ENCODE measurements around the gene GREB1.

GREB1 gene

DNA sequence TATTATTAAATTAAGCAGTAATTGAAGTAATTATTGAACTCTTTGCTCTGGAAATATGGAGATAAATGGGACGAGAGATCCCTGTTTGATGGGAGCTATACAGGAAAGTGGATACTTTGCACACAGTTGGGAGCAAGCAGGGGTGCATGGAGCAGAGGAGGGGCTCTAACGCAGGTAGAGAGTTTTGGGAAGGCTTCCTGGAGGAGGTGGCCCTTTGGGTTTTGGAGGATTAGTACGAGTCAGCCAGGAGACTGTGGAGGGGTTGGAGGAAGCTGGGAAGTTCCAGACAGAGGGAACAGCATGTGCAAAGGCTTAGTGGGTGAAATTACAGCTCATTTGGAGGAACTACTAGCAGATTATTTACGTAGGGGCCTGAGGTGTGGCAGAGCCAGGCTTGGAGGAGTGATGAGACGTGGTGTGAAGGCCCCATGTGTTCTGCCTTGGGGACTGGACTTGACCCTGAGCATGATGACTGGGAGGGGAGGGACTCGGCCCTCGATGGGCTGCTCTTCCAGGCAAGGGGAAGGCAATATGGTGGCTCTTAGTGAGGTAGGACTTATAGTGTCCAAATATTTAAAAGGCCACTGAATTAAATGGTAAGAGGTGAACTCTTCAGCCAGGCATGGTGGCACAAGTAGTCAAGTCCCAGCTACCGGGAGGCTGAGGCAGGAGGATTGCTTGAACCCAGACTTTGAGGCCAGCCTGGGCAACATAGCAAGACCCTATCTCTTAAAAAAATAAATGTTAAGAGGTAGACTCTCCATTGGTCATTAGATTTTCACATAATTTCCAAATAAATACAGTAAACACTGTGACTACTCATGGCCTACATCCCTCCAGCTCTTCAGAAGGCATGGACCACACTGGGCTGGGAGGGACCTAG, 30.2 kb downstream of the GREB1 start:
- no peak for DNase-seq

DNA sequence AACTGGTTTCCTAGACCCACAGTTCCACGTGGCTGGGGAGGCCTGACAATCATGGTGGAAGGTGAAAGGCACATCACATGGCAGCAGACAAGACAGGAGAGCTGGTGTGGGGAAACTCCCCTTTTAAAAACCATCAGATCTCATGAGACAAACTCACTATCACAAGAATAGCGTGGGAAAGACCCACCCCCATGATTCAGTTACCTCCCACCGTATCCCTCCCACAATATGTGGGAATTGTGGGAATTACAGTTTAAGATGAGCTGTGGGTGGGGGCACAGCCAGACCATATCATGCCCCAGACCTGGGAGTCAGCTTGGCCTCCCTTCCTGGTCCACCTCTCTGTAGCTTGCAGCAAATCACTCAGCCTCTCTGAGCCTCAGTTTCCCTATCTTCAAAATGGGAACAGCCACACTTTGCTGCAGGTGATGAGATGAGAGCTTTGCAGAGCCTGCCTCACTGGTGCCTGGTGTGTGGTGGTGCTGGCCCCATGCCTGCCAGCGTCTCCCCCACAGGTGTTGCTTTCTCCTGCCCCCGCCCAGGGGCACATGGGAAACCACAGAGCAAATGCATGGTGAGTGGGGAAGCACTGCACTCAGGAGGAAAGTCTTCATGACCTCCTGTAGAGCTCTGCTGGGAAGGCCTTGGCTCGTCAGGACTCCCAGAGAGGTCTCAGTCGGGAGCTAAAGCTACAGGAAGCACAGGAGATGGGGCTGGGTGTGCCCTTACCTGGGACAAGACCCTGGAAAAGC, 31.1 kb downstream of the GREB1 start:
- no peak for DNase-seq

- no peak for DNase-seq
These were observed 32.5 kb downstream of the GREB1 start for GRCh38 chr2:11566383-11566782.

DNA sequence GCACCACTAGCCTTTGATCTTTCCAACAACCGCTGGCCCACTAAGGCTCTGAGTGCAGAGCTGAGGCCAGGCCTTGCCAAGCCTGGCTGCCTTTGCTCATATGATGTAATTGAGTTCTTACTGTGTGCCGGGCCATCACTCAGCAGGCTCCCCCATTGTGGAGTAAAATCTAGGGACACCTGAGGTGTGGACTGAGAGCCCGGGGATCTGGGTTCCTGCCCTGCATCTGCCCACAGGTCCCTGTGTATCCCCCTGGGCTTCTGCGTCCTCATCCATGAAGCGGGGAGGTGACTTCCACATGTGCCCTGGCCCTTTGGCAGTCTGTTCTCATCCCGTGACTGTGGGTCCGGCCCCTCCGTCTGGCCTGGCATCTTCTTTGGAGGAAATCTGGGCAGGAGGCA, 33.8 kb downstream of the GREB1 start:
- DNase-seq, result no peak

- DNase-seq, result no peak
These were observed 34.6 kb downstream of the GREB1 start for GRCh38 chr2:11568436-11568835.

DNA sequence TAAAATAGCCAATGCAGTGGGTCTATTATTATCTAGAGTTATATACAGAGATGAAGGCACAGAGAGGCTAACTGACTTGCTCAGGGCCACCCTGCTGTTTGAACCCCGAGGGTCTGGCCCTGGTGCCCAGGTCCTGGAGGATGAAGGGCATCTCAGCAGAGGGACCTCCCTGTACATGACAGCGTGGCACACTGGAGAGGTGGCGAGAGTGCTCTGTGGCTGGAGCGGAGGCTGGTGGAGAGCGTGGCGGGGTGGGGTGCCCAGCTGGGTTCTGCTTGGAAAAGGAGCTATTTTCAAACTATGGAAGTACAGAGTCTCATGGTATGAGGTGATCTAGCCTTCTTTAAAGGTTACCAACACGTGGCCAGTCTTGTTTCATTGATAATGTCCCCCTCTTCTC, 35.8 kb downstream of the GREB1 start:
- no peak for DNase-seq

DNA sequence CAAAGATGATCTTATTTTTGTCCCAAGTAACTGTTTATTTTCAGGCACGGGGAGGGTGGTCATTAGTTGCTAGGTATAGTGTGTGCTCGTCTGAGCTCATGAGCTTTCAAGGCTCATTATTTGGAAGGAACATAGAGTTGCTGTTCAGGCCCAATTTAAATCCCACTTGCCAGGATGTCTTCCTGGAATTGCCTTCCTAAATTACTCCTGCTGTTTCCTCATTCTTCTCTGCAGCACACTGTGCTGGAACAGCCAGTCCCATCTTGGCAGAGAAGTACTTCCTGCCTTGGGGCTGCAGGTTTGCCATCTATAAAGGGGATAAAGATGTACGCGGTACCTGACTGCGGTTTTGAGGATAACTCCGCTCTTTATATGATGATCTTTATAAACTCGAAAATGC, 37.3 kb downstream of the GREB1 start:
- DNase-seq, result no peak

DNA sequence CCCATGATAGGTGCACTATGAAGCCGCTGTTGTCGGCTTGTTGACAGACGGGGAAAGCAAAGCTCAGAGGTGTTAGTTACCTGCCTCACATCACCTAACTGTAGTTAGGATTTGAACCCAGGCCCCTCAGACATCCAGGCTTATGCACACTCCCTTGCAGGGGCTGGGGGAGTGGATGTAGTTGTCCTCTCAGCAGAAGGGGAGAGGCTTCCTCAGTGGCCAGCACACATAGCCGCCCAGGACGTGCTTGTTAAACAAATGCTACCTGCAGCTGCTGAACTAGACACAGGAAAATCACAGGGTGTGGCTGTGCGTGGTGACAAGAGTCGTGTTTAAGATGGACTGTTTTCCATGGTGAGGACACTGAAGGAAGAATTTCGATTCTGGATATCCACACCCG, 39.2 kb downstream of the GREB1 start:
- no peak for DNase-seq

GRCh38 chr2:11573418-11574175, 39.8 kb downstream of the GREB1 start:
- DNase-seq, result no peak

GRCh38 chr2:11574176-11575046, 40.6 kb downstream of the GREB1 start:
- DNase-seq, result no peak

DNA sequence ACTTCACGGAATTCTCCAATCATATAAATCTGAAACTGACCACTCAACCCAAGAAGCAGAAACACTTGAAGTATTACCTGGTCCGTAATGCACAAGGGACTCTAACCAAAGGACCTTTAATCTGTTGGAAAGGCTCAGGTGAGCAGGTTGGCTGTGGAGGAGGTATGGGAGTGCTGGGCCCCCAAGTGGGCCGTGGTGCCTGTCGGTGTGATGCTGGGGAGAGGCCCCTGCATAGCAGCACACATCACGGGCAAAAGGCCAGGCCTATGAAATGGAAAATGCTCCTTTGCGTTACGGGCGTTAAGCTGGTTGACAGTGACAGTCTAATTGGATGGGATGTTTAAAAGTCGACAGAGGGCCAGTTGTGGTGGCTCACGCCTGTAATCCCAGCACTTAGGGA, 42.6 kb downstream of the GREB1 start:
- DNase-seq, result no peak

- no peak for DNase-seq
These were observed 43.4 kb downstream of the GREB1 start for GRCh38 chr2:11577101-11577883.

GRCh38 chr2:11578081-11578948, 44.5 kb downstream of the GREB1 start:
- DNase-seq, result no peak

- DNase-seq, result no peak
These were observed 45.3 kb downstream of the GREB1 start for GRCh38 chr2:11578986-11579774.

GRCh38 chr2:11579867-11580659, 46.2 kb downstream of the GREB1 start:
- DNase-seq, result no peak

DNA sequence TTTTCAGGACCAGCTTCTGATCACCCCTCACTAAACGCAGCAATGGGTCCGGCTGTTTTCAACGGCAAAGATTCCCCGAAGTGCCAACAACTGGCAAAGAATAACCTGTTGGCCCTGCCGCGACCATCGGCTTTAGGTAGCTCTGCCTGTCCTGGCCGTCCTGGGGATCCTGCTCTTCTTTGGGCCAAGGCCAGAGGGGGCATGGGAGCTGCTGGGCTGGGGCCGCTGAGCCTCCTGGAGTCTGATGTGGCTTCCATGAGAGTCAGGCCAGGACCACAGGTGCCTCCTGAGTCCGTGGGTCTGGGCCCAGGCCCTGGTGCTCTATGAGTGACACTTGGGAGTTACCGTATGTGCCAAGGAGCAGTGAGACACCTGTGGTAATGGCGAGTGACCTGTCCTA, 46.9 kb downstream of the GREB1 start:
- DNase-seq, result no peak

- DNase-seq, result no peak
These were observed 47.4 kb downstream of the GREB1 start for GRCh38 chr2:11581124-11581796.
